GM12873 (cell line): ENCODE measurements around the gene SPEF2.

Experiments
- CTCF ChIP-seq: IDR thresholded peaks from 2 replicates; pipeline ENCODE4 v1.5.1; 2012; ENCODE audit warnings: low read depth, mild to moderate bottlenecking, moderate library complexity, low read length, control low read depth; ENCODE audit not compliant: insufficient read depth; ENCODE audit errors: missing control alignments

SPEF2 gene

DNA sequence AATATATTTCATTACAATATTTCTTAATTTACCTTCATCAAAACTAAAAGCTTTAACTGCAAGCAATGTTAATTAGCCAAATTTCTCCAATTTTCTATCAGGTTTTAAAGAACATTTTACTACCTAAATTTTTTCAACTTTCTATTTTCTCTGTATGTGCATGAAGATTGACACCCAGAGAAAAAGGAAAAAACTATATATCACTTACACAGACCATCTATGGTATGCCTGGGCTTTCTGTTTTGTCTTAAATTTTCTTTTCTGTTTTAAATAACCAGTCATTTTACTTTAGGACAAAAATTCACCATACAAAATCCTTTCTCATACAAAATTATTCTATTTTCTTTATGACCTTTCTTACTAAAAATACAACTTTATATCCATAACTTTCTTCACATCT, 225.2 kb downstream of the SPEF2 start:
- no peak for TF ChIP-seq CTCF

DNA sequence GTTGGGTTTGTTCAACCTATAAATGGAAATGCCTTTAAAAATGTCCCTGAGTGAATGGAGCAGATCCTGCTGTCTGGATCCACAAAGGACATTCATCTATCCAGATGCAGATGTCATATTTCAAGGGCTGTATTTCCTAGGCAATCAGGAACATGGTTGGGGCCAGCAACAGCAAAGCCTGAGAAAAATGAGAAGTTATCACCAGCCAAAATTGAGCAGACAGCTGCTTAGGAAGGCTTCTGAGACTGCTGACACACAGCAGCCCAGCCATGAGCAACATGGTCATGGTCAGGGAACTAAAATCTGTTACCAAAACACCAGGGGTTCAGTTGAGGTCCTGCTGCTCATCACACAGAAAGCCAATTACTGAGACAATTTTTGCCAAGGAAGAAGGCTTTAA, 229.8 kb downstream of the SPEF2 start:
- TF ChIP-seq CTCF, result no peak

GRCh38 chr5:35847961-35848360, 230.3 kb downstream of the SPEF2 start:
- TF ChIP-seq CTCF, result no peak

GRCh38 chr5:35849860-35850259, 232.2 kb downstream of the SPEF2 start:
- TF ChIP-seq CTCF, result no peak

- no peak for TF ChIP-seq CTCF
Measured at GRCh38 chr5:35850967-35851680, 233.5 kb downstream of the SPEF2 start.

GRCh38 chr5:35852084-35852734, 234.5 kb downstream of the SPEF2 start:
- TF ChIP-seq CTCF, result no peak

GRCh38 chr5:35852773-35853172, 235.1 kb downstream of the SPEF2 start:
- no peak for TF ChIP-seq CTCF
